ENCODE results near the gene CROCC.

DNA sequence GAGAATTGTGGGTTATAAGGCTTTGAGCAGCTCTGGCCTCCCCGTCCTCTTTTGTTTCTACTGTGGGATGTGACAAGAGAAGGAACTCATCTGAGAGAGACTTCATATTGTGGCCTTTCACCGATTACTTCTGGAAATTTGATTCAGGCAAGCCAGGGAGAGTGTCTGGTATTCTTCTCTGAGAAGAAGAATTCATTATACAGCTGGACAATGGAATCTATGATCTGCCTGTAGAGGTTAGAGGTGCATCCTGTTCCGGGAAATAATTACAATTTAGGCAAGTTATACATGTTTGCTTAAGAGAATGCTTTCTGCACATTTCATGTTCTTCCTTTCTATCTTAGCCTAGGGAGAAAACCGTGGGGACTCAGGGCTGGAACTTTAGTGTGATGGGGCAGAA lies 38.7 kb upstream of the CROCC start:
- TF ChIP-seq, protein P1, sequence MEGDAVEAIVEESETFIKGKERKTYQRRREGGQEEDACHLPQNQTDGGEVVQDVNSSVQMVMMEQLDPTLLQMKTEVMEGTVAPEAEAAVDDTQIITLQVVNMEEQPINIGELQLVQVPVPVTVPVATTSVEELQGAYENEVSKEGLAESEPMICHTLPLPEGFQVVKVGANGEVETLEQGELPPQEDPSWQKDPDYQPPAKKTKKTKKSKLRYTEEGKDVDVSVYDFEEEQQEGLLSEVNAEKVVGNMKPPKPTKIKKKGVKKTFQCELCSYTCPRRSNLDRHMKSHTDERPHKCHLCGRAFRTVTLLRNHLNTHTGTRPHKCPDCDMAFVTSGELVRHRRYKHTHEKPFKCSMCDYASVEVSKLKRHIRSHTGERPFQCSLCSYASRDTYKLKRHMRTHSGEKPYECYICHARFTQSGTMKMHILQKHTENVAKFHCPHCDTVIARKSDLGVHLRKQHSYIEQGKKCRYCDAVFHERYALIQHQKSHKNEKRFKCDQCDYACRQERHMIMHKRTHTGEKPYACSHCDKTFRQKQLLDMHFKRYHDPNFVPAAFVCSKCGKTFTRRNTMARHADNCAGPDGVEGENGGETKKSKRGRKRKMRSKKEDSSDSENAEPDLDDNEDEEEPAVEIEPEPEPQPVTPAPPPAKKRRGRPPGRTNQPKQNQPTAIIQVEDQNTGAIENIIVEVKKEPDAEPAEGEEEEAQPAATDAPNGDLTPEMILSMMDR (conservative IDR thresholded peaks at IDR 0.05; ENCODE audit: low read length) = no peak
- TF ChIP-seq EZH2phosphoT487 (IDR thresholded peaks at IDR 0.05; ENCODE audit: borderline replicate concordance, low read depth, low read length) = no peak
